OCI-LY3 (cell line): ENCODE data around the gene SPEF1.

ENCODE experiments used
- H2AFZ ChIP-seq: fragments of 200-600, 300-600 bp; shearing (Covaris generic); 2 replicates; pipeline ENCODE4 v1.6.0; 2014; ENCODE audit warnings: antibody characterized with exemption, low read depth, low read length
- H3K27ac ChIP-seq: fragments of 200-600, 300-600 bp; sonication (generic); 2 replicates; pipeline ENCODE4 v1.5.1; 2014; ENCODE audit warnings: mild to moderate bottlenecking, low read length, moderate library complexity, mixed read lengths
- H3K27me3 ChIP-seq: fragments of 200-600, 300-600 bp; sonication (generic); 2 replicates; pipeline ENCODE4 v1.6.1; 2014; ENCODE audit warnings: low read depth, low read length, mixed read lengths
- H3K36me3 ChIP-seq: fragments of 200-600, 300-600 bp; sonication (generic); replicated peaks from 2 replicates; pipeline ENCODE3; 2014; ENCODE audit warnings: low read depth, low read length, mixed read lengths
- H3K4me1 ChIP-seq: fragments of 300-600, 200-600 bp; sonication (generic); 2 replicates; pipeline ENCODE4 v1.6.1; 2014; ENCODE audit warnings: low read length, mixed read lengths
- H3K4me2 ChIP-seq: fragments of 200-600, 300-600 bp; sonication (generic); 2 replicates; pipeline ENCODE4 v1.6.1; 2014; ENCODE audit warnings: low read length, mixed read lengths
- H3K4me3 ChIP-seq: fragments of 300-600, 200-600 bp; sonication (generic); 2 replicates; pipeline ENCODE4 v1.5.1; 2014; ENCODE audit warnings: antibody characterized with exemption, mild to moderate bottlenecking, low read length, moderate library complexity
- H3K79me2 ChIP-seq: fragments of 300-600, 200-600 bp; shearing (Covaris generic); 2 replicates; pipeline ENCODE4 v1.6.1; 2014; ENCODE audit warnings: mild to moderate bottlenecking, low read length, mixed read lengths
- H3K9ac ChIP-seq: fragments of 300-600, 200-600 bp; shearing (Covaris generic); 2 replicates; pipeline ENCODE4 v1.6.0; 2014; ENCODE audit warnings: mild to moderate bottlenecking, low read length, moderate library complexity
- H3K9me3 ChIP-seq: fragments of 200-600, 300-600 bp; shearing (Covaris generic); 2 replicates; pipeline ENCODE4 v1.6.1; 2014; ENCODE audit warnings: low read length, mixed read lengths; ENCODE audit not compliant: insufficient read depth
- H4K20me1 ChIP-seq: fragments of 200-600, 300-600 bp; sonication (generic); 2 replicates; pipeline ENCODE4 v1.6.1; 2016; ENCODE audit warnings: low read length, mixed read lengths; ENCODE audit not compliant: insufficient read depth
- CTCF ChIP-seq: fragments of 200-600, 300-600 bp; sonication (generic); IDR thresholded peaks from 2 replicates; pipeline ENCODE4 v1.5.1; 2014; ENCODE audit warnings: antibody characterized with exemption, low read length, low read depth
- EZH2phosphoT487 ChIP-seq: fragments of 200-600 bp; shearing (Covaris generic); IDR thresholded peaks from 2 replicates; pipeline ENCODE4 v1.6.1; 2018; ENCODE audit warnings: antibody characterized with exemption, mixed run types, low read depth

Gene SPEF1

GRCh38 chr20:3763671-3764601, 17.3 kb downstream of the SPEF1 start:
- Histone ChIP-seq H3K36me3 (no peaks in the 10 kb centered on the region), H2AFZ (no peak overlapping the region), H3K79me2 (peaks cover 31% of the 10 kb centered on the region), H3K27ac (no peak overlapping the region), H3K27me3 (no peaks in the 10 kb centered on the region), H3K9ac (no peak overlapping the region), H3K9me3 (no peaks in the 10 kb centered on the region), H3K4me1 (peaks cover 20% of the 10 kb centered on the region), H3K4me3 (no peak overlapping the region), H4K20me1 (peaks cover 3% of the 10 kb centered on the region; the same call in 1 of the 2 replicates), H3K4me2 (no peak overlapping the region)
- TF ChIP-seq CTCF (no peak), EZH2phosphoT487 (no peak)

- TF ChIP-seq CTCF, result no peak
- no peak for TF ChIP-seq EZH2phosphoT487
- no peaks in the 10 kb centered on the region for H3K27me3 ChIP-seq
- H3K36me3 ChIP-seq, result peaks cover 8% of the 10 kb centered on the region
- H3K27ac ChIP-seq, result no peak overlapping the region
- H3K9me3 ChIP-seq, result no peaks in the 10 kb centered on the region
- no peaks in the 10 kb centered on the region for H4K20me1 ChIP-seq
- H3K4me2 ChIP-seq, result no peak overlapping the region
- H3K9ac ChIP-seq, result no peak overlapping the region
- H3K4me1 ChIP-seq, result peaks cover 7% of the 10 kb centered on the region; the same call in 1 of the 2 replicates
- no peak overlapping the region for H3K4me3 ChIP-seq
- no peak overlapping the region for H2AFZ ChIP-seq
- H3K79me2 ChIP-seq, result peaks cover 14% of the 10 kb centered on the region
These were observed 20.4 kb downstream of the SPEF1 start for GRCh38 chr20:3760655-3761348.

GRCh38 chr20:3759884-3760283, 21.4 kb downstream of the SPEF1 start:
- Histone ChIP-seq H2AFZ (no peak overlapping the region), H3K27ac (no peak overlapping the region), H3K4me1 (no peaks in the 10 kb centered on the region), H3K27me3 (no peaks in the 10 kb centered on the region), H3K4me2 (no peak overlapping the region), H4K20me1 (no peaks in the 10 kb centered on the region), H3K9ac (no peak overlapping the region), H3K79me2 (peaks cover 7% of the 10 kb centered on the region), H3K4me3 (no peak overlapping the region), H3K36me3 (peaks cover 8% of the 10 kb centered on the region), H3K9me3 (no peaks in the 10 kb centered on the region)
- no peak for TF ChIP-seq CTCF
- no peak for TF ChIP-seq EZH2phosphoT487

GRCh38 chr20:3759316-3759823, 21.9 kb downstream of the SPEF1 start:
- H2AFZ ChIP-seq, result no peak overlapping the region
- no peak overlapping the region for H3K4me3 ChIP-seq
- no peaks in the 10 kb centered on the region for H4K20me1 ChIP-seq
- H3K4me1 ChIP-seq, result no peaks in the 10 kb centered on the region
- no peak overlapping the region for H3K4me2 ChIP-seq
- no peak overlapping the region for H3K27ac ChIP-seq
- H3K27me3 ChIP-seq, result no peaks in the 10 kb centered on the region
- H3K9ac ChIP-seq, result no peak overlapping the region
- peaks cover 2% of the 10 kb centered on the region; the same call in 1 of the 2 replicates for H3K79me2 ChIP-seq
- H3K36me3 ChIP-seq, result peaks cover 12% of the 10 kb centered on the region
- no peak for TF ChIP-seq EZH2phosphoT487
- no peak for TF ChIP-seq CTCF
- no peaks in the 10 kb centered on the region for H3K9me3 ChIP-seq
